SJSA1 (cell line): ENCODE measurements around the gene PPM1J. TPM values are rescaled to one million over a fixed set of nuclear protein-coding genes. Genes with fewer than 3 reads are reported as not detected.
A peak's percentile ranks its signal among the peaks of the same experiment; 100 is the strongest.

Experiments used
- DNase-seq, 2 experiments: peaks; one replicate each; pipeline ENCODE4 v3.0.0-alpha.2; 2015 to 2020; ENCODE audit warnings: low spot score in 2 of 2, low read depth in 1 of 2
- H3K27ac ChIP-seq: fragments of 250-450 bp; sonication (Bioruptor Pico); 2 replicates; pipeline ENCODE4 v1.5.1; 2020; ENCODE audit warnings: mild to moderate bottlenecking, moderate library complexity
- H3K27me3 ChIP-seq: fragments of 250-450 bp; sonication (Bioruptor Pico); replicated peaks from 2 replicates; pipeline ENCODE4 v1.5.1; 2020; ENCODE audit warnings: mild to moderate bottlenecking, moderate library complexity
- H3K36me3 ChIP-seq: fragments of 250-450 bp; sonication (Bioruptor Pico); 2 replicates; pipeline ENCODE4 v1.5.1; 2020; ENCODE audit warnings: mild to moderate bottlenecking
- H3K4me1 ChIP-seq: fragments of 250-450 bp; sonication (Bioruptor Pico); replicated peaks from 2 replicates; pipeline ENCODE4 v1.6.1; 2021; ENCODE audit warnings: mild to moderate bottlenecking
- H3K4me3 ChIP-seq: fragments of 250-450 bp; sonication (Bioruptor Pico); 2 replicates; pipeline ENCODE4 v1.5.1; 2020; ENCODE audit warnings: mild to moderate bottlenecking
- H3K9me3 ChIP-seq: fragments of 250-450 bp; sonication (Bioruptor Pico); replicated peaks from 2 replicates; pipeline ENCODE4 v1.5.1; 2020; ENCODE audit warnings: mild to moderate bottlenecking
- total RNA-seq: library from RNA; depleted of rRNA; stranded (reverse); fragments of >200 nt; shearing (Covaris generic); gene quantifications from 2 replicates; pipeline ENCODE4 v1.2.3, GENCODE V29; 2014; rRNA removed

Gene PPM1J
- total RNA-seq, 1 experiment from 2014 or later: not detected

GRCh38 chr1:112676543-112676942 lies 38.6 kb downstream of the PPM1J start:
- Histone ChIP-seq H3K27me3 (no peaks in the 10 kb centered on the region), H3K36me3 (peaks cover 35% of the 10 kb centered on the region), H3K4me1 (peaks cover 31% of the 10 kb centered on the region), H3K9me3 (no peaks in the 10 kb centered on the region), H3K4me3 (no peak overlapping the region), H3K27ac (no peak overlapping the region)
- no peak for DNase-seq

DNA sequence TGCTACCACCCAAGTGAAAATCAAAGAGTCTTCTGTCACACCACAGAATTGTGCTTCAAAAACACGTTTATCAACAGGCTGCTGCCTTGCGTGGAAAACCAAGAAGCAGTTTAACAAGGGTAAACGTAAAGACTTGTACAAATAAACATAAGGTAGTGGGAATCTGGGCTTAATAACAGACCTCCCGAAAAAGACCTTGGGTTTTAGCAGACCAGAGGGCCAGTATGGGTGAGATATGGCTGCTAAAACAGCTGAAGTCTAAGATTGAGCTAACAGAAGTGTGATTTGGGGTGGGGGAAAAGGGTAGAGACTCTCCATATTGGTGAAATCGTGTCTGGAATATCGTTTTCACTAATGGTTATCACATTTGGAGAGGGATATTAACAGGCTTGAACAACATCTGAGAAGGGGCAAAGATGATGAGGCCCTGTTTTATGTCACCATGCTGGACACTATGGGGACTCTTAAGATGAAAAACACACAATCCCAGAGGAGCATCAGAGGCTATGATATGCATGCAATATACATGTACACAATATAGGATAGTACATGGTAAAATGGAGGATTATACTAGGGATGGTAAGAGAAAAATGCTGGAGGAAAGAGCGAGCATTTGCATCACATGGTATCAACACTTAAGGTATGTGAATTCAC lies 39.3 kb downstream of the PPM1J start:
- Histone ChIP-seq H3K4me3 (peak overlapping the region; percentile 89), H3K36me3 (peaks cover 42% of the 10 kb centered on the region), H3K9me3 (no peaks in the 10 kb centered on the region), H3K27ac (no peak overlapping the region; the same call in 1 of the 2 replicates), H3K4me1 (peaks cover 31% of the 10 kb centered on the region), H3K27me3 (no peaks in the 10 kb centered on the region)
- DNase-seq: no peak

GRCh38 chr1:112674986-112675727 lies 40.0 kb downstream of the PPM1J start:
- H3K4me1 ChIP-seq: peaks cover 31% of the 10 kb centered on the region
- H3K4me3 ChIP-seq: peak overlapping the region; percentile 89
- peak; percentile 54 to 59 for DNase-seq
- H3K36me3 ChIP-seq: peaks cover 49% of the 10 kb centered on the region
- no peaks in the 10 kb centered on the region for H3K27me3 ChIP-seq
- peak overlapping the region; percentile 81 for H3K27ac ChIP-seq
- H3K9me3 ChIP-seq: no peaks in the 10 kb centered on the region

DNA sequence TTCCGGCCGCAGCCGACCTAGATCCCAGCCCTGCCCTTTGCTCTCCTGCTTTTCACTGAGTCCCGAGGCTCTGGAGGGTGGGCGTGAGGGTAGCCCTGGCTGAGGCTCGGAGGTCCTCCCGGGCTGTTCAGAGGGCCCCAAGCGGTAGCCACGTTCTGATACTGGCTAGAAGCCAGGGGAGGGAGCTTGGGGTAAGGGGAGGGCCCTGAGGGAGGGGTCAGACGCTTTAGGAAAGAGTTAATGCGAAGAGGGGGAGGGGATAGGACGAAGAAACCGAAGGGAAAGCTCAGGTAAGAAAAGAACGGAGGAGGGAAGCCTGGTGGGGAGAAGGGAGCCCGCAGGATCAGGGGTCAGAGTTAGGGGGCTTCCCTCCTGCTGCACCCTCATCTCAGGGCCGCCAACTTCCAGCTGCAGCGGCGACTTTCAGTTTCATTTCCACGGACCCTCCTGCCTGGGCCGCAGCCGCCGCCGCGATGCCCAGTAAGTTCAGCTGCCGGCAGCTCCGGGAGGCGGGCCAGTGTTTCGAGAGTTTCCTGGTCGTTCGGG lies 40.6 kb downstream of the PPM1J start, which contains the start of gene MOV10:
MOV10 (plus strand) TSS at position 220 of the 546 bp plus-strand sequence; CDS start at position 474, 254 bp downstream.
- peaks cover 53% of the 10 kb centered on the region for H3K36me3 ChIP-seq
- no peaks in the 10 kb centered on the region for H3K27me3 ChIP-seq
- H3K4me3 ChIP-seq: peak within 1 kb of the TSS; percentile 89
- peaks cover 31% of the 10 kb centered on the region for H3K4me1 ChIP-seq
- H3K27ac ChIP-seq: peak within 1 kb of the TSS; percentile 81
- no peaks in the 10 kb centered on the region for H3K9me3 ChIP-seq
- DNase-seq: peak; percentile 77 to 88

DNA sequence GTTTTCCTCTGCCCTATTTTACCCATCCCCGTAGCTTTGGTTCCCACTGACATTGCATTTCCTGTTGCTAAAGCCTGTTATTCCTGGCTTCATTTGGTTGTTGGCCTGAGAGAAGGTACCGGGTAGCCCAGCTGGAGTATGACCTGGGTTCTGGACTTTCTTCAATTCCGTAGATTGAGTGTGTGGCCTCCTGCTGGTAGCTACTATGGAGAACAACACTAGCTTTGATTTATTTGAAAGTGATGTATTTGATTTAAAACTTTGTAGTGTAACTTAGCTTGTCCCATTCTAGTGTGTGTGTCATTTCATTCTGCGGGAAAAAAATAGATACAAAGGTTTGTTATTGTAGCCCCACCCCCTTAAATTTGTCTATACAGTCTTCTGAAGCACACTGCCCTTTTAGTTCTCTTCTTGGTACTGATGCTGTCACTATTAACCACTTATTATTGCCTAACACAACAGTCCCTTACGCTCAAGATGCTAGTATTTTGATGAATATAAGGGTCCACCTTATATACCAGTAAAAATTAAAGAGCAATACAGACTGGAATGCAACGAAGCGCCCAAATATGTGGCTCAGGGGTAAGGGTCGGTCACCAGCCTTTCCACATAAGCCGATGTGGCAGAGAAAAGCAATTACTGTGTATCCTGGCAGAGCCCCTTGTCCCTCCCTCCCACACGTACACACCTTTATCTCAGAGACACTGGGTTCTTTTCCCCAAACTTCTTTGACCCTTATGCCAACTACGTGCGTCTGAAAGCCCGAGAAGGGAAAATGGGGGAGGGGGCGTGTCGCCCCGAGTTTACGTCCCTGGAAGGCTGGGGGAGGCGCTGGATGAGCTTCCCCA lies 41.3 kb downstream of the PPM1J start:
- H3K4me3 ChIP-seq: peak overlapping the region; percentile 89
- H3K27ac ChIP-seq: peak overlapping the region; percentile 81
- H3K27me3 ChIP-seq: no peaks in the 10 kb centered on the region
- peaks cover 60% of the 10 kb centered on the region for H3K36me3 ChIP-seq
- peaks cover 31% of the 10 kb centered on the region for H3K4me1 ChIP-seq
- DNase-seq: peak in 1 of 2 experiments; percentile 71
- H3K9me3 ChIP-seq: no peaks in the 10 kb centered on the region

- peaks cover 31% of the 10 kb centered on the region for H3K4me1 ChIP-seq
- H3K27ac ChIP-seq: no peak overlapping the region
- H3K36me3 ChIP-seq: peaks cover 67% of the 10 kb centered on the region
- no peaks in the 10 kb centered on the region for H3K27me3 ChIP-seq
- DNase-seq: no peak
- no peak overlapping the region for H3K4me3 ChIP-seq
- no peaks in the 10 kb centered on the region for H3K9me3 ChIP-seq
These were observed 42.3 kb downstream of the PPM1J start for GRCh38 chr1:112672842-112673241.

- no peak overlapping the region for H3K27ac ChIP-seq
These were observed 43.1 kb downstream of the PPM1J start for GRCh38 chr1:112672009-112672408.

GRCh38 chr1:112666946-112667345 lies 48.2 kb downstream of the PPM1J start:
- peaks cover 96% of the 10 kb centered on the region for H3K36me3 ChIP-seq
- no peaks in the 10 kb centered on the region for H3K9me3 ChIP-seq
- no peak overlapping the region for H3K27ac ChIP-seq
- no peak overlapping the region for H3K4me3 ChIP-seq
- H3K4me1 ChIP-seq: no peaks in the 10 kb centered on the region
- no peak for DNase-seq
- H3K27me3 ChIP-seq: no peaks in the 10 kb centered on the region; the same call in 1 of the 2 replicates

More at GRCh38 chr1:112672009-112672408, 43.1 kb downstream of the PPM1J start:
- H3K36me3 ChIP-seq: peaks cover 75% of the 10 kb centered on the region
- DNase-seq: no peak
- no peaks in the 10 kb centered on the region for H3K9me3 ChIP-seq
- peaks cover 31% of the 10 kb centered on the region for H3K4me1 ChIP-seq
- H3K4me3 ChIP-seq: no peak overlapping the region
- H3K27me3 ChIP-seq: no peaks in the 10 kb centered on the region; the same call in 1 of the 2 replicates

- Histone ChIP-seq H3K27ac (no peak overlapping the region), H3K9me3 (no peaks in the 10 kb centered on the region; the same call in 1 of the 2 replicates), H3K36me3 (peaks cover 96% of the 10 kb centered on the region), H3K27me3 (no peaks in the 10 kb centered on the region; the same call in 1 of the 2 replicates), H3K4me1 (no peaks in the 10 kb centered on the region), H3K4me3 (no peak overlapping the region)
- DNase-seq: no peak
These were observed 49.3 kb downstream of the PPM1J start for GRCh38 chr1:112665857-112666256.

Other genes with a start within 250 kb of the PPM1J start
- 8.7 and 14.7 TPM in 2 replicates for gene WNT2B, start 206.4 kb downstream of the PPM1J start, total RNA-seq
- gene ST7L, start 96.2 kb downstream of the PPM1J start, total RNA-seq: 15.0 and 28.4 TPM in 2 replicates
- gene CAPZA1, start 95.5 kb downstream of the PPM1J start, total RNA-seq: 198 and 301 TPM in 2 replicates
- gene MOV10, start 40.7 kb downstream of the PPM1J start, total RNA-seq: 47.4 and 57.0 TPM in 2 replicates
- gene RHOC, start 8.2 kb downstream of the PPM1J start, total RNA-seq: 555 and 570 TPM in 2 replicates
- 82.0 and 106 TPM in 2 replicates for gene SLC16A1, start 240.9 kb upstream of the PPM1J start, total RNA-seq